Small intestine (tissue), 7 donors: ENCODE measurements around the gene ESRRA. TPM values are rescaled to one million over a fixed set of nuclear protein-coding genes. Genes with fewer than 3 reads are reported as not detected.

ENCODE experiments used
- DNase-seq, 2 donors: peaks; one replicate each; pipeline versions ENCODE4 v3.0.0 to v3.0.0-alpha.2; 2013
- FAIRE-seq: peaks from 2 replicates; lab custom pipeline; 2012; peaks lifted over from hg19 to GRCh38; lab: Jason Lieb, UNC
- H3K27ac ChIP-seq, 3 donors: one replicate each; pipeline ENCODE4 v1.5.1; 2013; ENCODE audit warnings: low read length in 2 of 3, mild to moderate bottlenecking in 2 of 3, control low read depth in 1 of 3, inconsistent platforms in 1 of 3, low read depth in 1 of 3, moderate library complexity in 1 of 3
- H3K27me3 ChIP-seq, 3 donors: one replicate each; pipeline ENCODE4 v1.6.1; 2013; ENCODE audit warnings: low read length in 3 of 3, inconsistent platforms in 1 of 3; ENCODE audit not compliant: control insufficient read depth in 3 of 3, insufficient read depth in 3 of 3
- H3K36me3 ChIP-seq, 3 donors: one replicate each; pipeline ENCODE4 v1.6.1; 2013; ENCODE audit warnings: low read length in 3 of 3, inconsistent platforms in 1 of 3, low read depth in 1 of 3, mild to moderate bottlenecking in 1 of 3, moderate library complexity in 1 of 3; ENCODE audit not compliant: control insufficient read depth in 3 of 3, insufficient read depth in 2 of 3
- H3K4me1 ChIP-seq, 3 donors: one replicate each; pipeline ENCODE4 v1.6.1; 2013; ENCODE audit warnings: low read length in 2 of 3, inconsistent platforms in 1 of 3, low read depth in 1 of 3, mild to moderate bottlenecking in 1 of 3, moderate library complexity in 1 of 3; ENCODE audit not compliant: control insufficient read depth in 3 of 3, insufficient read depth in 2 of 3
- H3K4me3 ChIP-seq, 3 donors: one replicate each; pipeline ENCODE4 v1.5.1; 2013; ENCODE audit warnings: low read length in 3 of 3, control low read depth in 1 of 3, inconsistent platforms in 1 of 3, low read depth in 1 of 3, mild to moderate bottlenecking in 1 of 3, moderate library complexity in 1 of 3
- H3K9me3 ChIP-seq, 2 donors: one replicate each; pipeline ENCODE4 v1.6.1; 2013; ENCODE audit warnings: low read depth in 1 of 2, low read length in 1 of 2; ENCODE audit not compliant: control insufficient read depth in 2 of 2, insufficient read depth in 1 of 2
- WGBS, 3 donors: extraction: QIAGEN DNeasy Blood & Tissue Kit; methylation state at CpG; one replicate each; pipeline ENCODE4 v1.1.7; 2013; 5-methylcytosine and 5-hydroxymethylcytosine counted together
- polyA plus RNA-seq, 4 donors: library from polyadenylated mRNA; stranded (reverse) in 3 of 4; unstranded in 1 of 4; fragments of 200-250 nt in 3 of 4; fragments of 120-200 nt in 1 of 4; gene quantifications; one replicate each; pipeline versions ENCODE4 v1.2.1 to v1.2.3, GENCODE V29; 2013
- donor health status: healthy with polysubstance abuse.
- donor health status: control.
- donor health status: control.
- donor health status: Bipolar disorder and iron deficiency.
- donor health status: healthy.

The ESRRA gene
- polyA plus RNA-seq, 4 donors: 85.1 to 417 (median 298) TPM

- Histone ChIP-seq H3K9me3 (no peaks in the 10 kb centered on the region), H3K4me3 (no peak overlapping the region), H3K27me3 (no peaks in the 10 kb centered on the region), H3K4me1 (peaks cover 0 to 7% (median 0%) of the 10 kb centered on the region in 3 donors), H3K27ac (no peak overlapping the region), H3K36me3 (peaks cover 0 to 10% (median 0%) of the 10 kb centered on the region in 3 donors)
- WGBS, 3 donors: 87 to 93% (median 88%) methylated on average over 13 to 18 of the region's 18 CpGs
- DNase-seq (no peak), FAIRE-seq (no peak)
Measured at GRCh38 chr11:64351136-64351631, 45.9 kb downstream of the ESRRA start.

- Histone ChIP-seq H3K9me3 (no peaks in the 10 kb centered on the region), H3K27me3 (no peaks in the 10 kb centered on the region), H3K4me1 (peaks cover 0 to 14% (median 0%) of the 10 kb centered on the region in 3 donors), H3K27ac (no peak overlapping the region), H3K36me3 (peaks cover 0 to 10% (median 0%) of the 10 kb centered on the region in 3 donors), H3K4me3 (no peak overlapping the region)
- 91 to 93% (median 92%) methylated on average over 29 to 33 of the region's 33 CpGs for WGBS, 3 donors
- DNase-seq (no peak), FAIRE-seq (no peak)
Measured at GRCh38 chr11:64352099-64352994, 47.0 kb downstream of the ESRRA start.

GRCh38 chr11:64352995-64353714 lies 47.8 kb downstream of the ESRRA start:
- Histone ChIP-seq H3K4me3 (no peak overlapping the region), H3K9me3 (no peaks in the 10 kb centered on the region), H3K4me1 (peaks cover 0 to 22% (median 2%) of the 10 kb centered on the region in 3 donors), H3K27me3 (no peaks in the 10 kb centered on the region), H3K36me3 (peaks cover 0 to 10% (median 0%) of the 10 kb centered on the region in 3 donors), H3K27ac (no peak overlapping the region)
- FAIRE-seq: no peak
- no peak for DNase-seq
- 63 to 87% (median 68%) methylated on average over 26 to 34 of the region's 34 CpGs for WGBS, 3 donors

GRCh38 chr11:64353715-64354506 lies 48.6 kb downstream of the ESRRA start:
- Histone ChIP-seq H3K27me3 (no peaks in the 10 kb centered on the region), H3K36me3 (peaks cover 0 to 10% (median 0%) of the 10 kb centered on the region in 3 donors), H3K4me3 (no peak overlapping the region), H3K4me1 (peaks cover 0 to 28% (median 6%) of the 10 kb centered on the region in 3 donors), H3K27ac (no peak overlapping the region), H3K9me3 (no peaks in the 10 kb centered on the region)
- 74 to 84% (median 84%) methylated on average over 16 to 20 of the region's 20 CpGs for WGBS, 3 donors
- DNase-seq (no peak), FAIRE-seq (no peak)

- Histone ChIP-seq H3K36me3 (peaks cover 0 to 5% (median 0%) of the 10 kb centered on the region in 3 donors), H3K27ac (peak overlapping the region; percentile 16 to 75 (median 56)), H3K27me3 (no peaks in the 10 kb centered on the region), H3K4me3 (peak overlapping the region in 1 of 3 donors; percentile 31), H3K9me3 (no peaks in the 10 kb centered on the region), H3K4me1 (peaks cover 2 to 38% (median 9%) of the 10 kb centered on the region in 3 donors)
- 13 to 22% (median 19%) methylated on average over 22 to 23 of the region's 23 CpGs for WGBS, 3 donors
- no peak for FAIRE-seq
- peak; percentile 91 to 92 for DNase-seq
Measured at GRCh38 chr11:64355078-64355940, 50.0 kb downstream of the ESRRA start.

- FAIRE-seq (no peak), DNase-seq (peak in 1 of 2 donors; percentile 54)
- 86 to 88% (median 87%) methylated on average over 23 to 25 of the region's 25 CpGs for WGBS, 3 donors
Measured at GRCh38 chr11:64356498-64357411, 51.4 kb downstream of the ESRRA start.

More at GRCh38 chr11:64356498-64357411, 51.4 kb downstream of the ESRRA start:
- Histone ChIP-seq H3K4me1 (peaks cover 2 to 38% (median 9%) of the 10 kb centered on the region in 3 donors), H3K36me3 (peaks cover 1 to 19% (median 7%) of the 10 kb centered on the region in 3 donors), H3K27ac (no peak overlapping the region), H3K27me3 (no peaks in the 10 kb centered on the region), H3K4me3 (no peak overlapping the region), H3K9me3 (no peaks in the 10 kb centered on the region)
